ENCODE results near the gene ZNF276. TPM values are rescaled to one million over a fixed set of nuclear protein-coding genes. Genes with fewer than 3 reads are reported as not detected.
A peak's percentile ranks its signal among the peaks of the same experiment; 100 is the strongest.

ZNF276 gene
- total RNA-seq, 1 experiment from 2014 or later = 19.9 TPM

DNA sequence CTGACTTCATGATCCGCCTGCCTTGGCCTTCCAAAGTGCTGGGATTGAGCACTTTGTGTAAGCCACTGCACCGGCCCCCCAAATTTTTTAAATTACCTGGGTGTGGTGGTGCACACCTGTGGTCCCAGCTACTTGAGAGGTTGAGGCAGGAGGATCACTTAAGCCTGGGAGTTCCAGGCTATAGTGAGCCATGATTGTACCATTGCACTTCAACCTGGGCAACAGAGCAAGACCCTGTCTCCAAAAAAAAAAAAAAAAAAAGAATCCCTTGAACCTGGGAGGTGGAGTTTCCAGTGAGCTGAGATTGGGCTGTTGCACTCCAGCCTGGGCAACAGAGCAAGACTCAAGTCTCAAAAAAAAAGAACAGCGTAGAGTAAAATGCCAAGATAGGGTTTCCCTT is 15.2 kb downstream of the ZNF276 start:
- in situ Hi-C loops (cut with HindIII; ENCODE audit: low pct_unique_long_range_greater_than_20kb, low sequenced_read_pairs) (no loop called here), intact Hi-C loops (cut with micrococcal nuclease; ENCODE audit: unreplicated experiment) (no loop called here)
- ChIA-PET CTCF (no interaction called here), POLR2A (no interaction called here)
- H3K4me1 ChIP-seq (ENCODE audit: control insufficient read depth, insufficient read depth, low read length) = no peaks in the 10 kb centered on the region
- TF ChIP-seq, protein P1, sequence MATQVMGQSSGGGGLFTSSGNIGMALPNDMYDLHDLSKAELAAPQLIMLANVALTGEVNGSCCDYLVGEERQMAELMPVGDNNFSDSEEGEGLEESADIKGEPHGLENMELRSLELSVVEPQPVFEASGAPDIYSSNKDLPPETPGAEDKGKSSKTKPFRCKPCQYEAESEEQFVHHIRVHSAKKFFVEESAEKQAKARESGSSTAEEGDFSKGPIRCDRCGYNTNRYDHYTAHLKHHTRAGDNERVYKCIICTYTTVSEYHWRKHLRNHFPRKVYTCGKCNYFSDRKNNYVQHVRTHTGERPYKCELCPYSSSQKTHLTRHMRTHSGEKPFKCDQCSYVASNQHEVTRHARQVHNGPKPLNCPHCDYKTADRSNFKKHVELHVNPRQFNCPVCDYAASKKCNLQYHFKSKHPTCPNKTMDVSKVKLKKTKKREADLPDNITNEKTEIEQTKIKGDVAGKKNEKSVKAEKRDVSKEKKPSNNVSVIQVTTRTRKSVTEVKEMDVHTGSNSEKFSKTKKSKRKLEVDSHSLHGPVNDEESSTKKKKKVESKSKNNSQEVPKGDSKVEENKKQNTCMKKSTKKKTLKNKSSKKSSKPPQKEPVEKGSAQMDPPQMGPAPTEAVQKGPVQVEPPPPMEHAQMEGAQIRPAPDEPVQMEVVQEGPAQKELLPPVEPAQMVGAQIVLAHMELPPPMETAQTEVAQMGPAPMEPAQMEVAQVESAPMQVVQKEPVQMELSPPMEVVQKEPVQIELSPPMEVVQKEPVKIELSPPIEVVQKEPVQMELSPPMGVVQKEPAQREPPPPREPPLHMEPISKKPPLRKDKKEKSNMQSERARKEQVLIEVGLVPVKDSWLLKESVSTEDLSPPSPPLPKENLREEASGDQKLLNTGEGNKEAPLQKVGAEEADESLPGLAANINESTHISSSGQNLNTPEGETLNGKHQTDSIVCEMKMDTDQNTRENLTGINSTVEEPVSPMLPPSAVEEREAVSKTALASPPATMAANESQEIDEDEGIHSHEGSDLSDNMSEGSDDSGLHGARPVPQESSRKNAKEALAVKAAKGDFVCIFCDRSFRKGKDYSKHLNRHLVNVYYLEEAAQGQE (IDR thresholded peaks at IDR 0.05; ENCODE audit: insufficient read depth in 1 of 2, low read depth in 2 of 2, low read length in 1 of 2) = no peak
- TF ChIP-seq SIN3A (IDR thresholded peaks at IDR 0.05; ENCODE audit: borderline replicate concordance, insufficient read depth, low read depth, low read length) (no peak), TCF7L2 (IDR thresholded peaks at IDR 0.05; ENCODE audit: low read depth, low read length) (no peak), POLR2AphosphoS5 (IDR thresholded peaks at IDR 0.05; ENCODE audit: low read depth, low read length) (no peak)
- TF ChIP-seq, protein P2, sequence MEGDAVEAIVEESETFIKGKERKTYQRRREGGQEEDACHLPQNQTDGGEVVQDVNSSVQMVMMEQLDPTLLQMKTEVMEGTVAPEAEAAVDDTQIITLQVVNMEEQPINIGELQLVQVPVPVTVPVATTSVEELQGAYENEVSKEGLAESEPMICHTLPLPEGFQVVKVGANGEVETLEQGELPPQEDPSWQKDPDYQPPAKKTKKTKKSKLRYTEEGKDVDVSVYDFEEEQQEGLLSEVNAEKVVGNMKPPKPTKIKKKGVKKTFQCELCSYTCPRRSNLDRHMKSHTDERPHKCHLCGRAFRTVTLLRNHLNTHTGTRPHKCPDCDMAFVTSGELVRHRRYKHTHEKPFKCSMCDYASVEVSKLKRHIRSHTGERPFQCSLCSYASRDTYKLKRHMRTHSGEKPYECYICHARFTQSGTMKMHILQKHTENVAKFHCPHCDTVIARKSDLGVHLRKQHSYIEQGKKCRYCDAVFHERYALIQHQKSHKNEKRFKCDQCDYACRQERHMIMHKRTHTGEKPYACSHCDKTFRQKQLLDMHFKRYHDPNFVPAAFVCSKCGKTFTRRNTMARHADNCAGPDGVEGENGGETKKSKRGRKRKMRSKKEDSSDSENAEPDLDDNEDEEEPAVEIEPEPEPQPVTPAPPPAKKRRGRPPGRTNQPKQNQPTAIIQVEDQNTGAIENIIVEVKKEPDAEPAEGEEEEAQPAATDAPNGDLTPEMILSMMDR (IDR thresholded peaks at IDR 0.05) = no peak
- H3K27ac ChIP-seq (ENCODE audit: low read length) = no peak overlapping the region
- DNase-seq (ENCODE audit: low read depth, low spot score) (no peak), ATAC-seq (no peak)
- no TSS peak for BruUV-seq (replicated peaks)
- no peak overlapping the region for H3K4me3 ChIP-seq (ENCODE audit: low read depth in 2 of 2, low read length in 2 of 2)
- H3K27me3 ChIP-seq (ENCODE audit: control insufficient read depth, insufficient read depth, low read length) = no peaks in the 10 kb centered on the region
- H3K36me3 ChIP-seq (ENCODE audit: control insufficient read depth, insufficient read depth, low read length) = peaks cover 2% of the 10 kb centered on the region; the same call in 1 of the 2 replicates
- no peaks in the 10 kb centered on the region for H3K9me3 ChIP-seq (ENCODE audit: control insufficient read depth, insufficient read depth, low read depth, low read length)

DNA sequence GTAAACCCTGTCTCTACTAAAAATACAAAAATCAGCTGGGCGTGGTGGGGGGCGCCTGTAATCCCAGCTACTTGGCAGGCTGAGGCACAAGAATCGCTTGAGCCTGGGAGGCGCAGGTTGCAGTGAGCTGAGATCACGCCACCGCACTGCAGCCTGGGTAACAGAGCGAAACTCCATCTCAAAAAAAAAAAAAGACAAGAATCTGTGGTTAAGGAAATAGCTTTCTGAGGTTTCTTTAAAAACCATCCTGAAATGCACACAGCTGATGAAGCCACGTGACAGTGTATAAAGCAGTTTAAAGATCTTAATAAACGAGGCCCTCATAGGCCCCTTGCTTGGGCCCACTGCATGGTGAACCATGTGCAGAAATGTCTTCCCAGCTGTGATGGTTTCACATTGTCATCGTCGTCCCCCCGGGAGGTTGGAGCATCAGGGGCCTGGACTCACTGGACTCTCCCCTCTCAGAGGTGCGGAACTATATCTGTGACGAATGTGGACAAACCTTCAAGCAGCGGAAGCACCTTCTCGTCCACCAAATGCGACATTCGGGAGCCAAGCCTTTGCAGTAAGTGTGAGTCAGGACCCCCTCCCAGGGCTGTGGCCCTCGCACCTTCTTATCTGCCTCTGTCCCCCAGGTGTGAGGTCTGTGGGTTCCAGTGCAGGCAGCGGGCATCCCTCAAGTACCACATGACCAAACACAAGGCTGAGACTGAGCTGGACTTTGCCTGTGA is 16.2 kb downstream of the ZNF276 start:
- intact Hi-C loops (cut with micrococcal nuclease; ENCODE audit: unreplicated experiment) = no loop called here
- Histone ChIP-seq H3K27ac (ENCODE audit: low read length) (no peak overlapping the region), H3K4me1 (ENCODE audit: control insufficient read depth, insufficient read depth, low read length) (no peaks in the 10 kb centered on the region), H3K4me3 (ENCODE audit: low read depth in 2 of 2, low read length in 2 of 2) (no peak overlapping the region), H3K9me3 (ENCODE audit: control insufficient read depth, insufficient read depth, low read depth, low read length) (no peaks in the 10 kb centered on the region), H3K36me3 (ENCODE audit: control insufficient read depth, insufficient read depth, low read length) (peaks cover 2% of the 10 kb centered on the region; the same call in 1 of the 2 replicates), H3K27me3 (ENCODE audit: control insufficient read depth, insufficient read depth, low read length) (no peaks in the 10 kb centered on the region)
- BruUV-seq (replicated peaks) = no TSS peak
- CTCF ChIA-PET = no interaction called here
- in situ Hi-C loops (cut with HindIII; ENCODE audit: low pct_unique_long_range_greater_than_20kb, low sequenced_read_pairs) = no loop called here
- no peak for DNase-seq (ENCODE audit: low read depth, low spot score)
- ATAC-seq = no peak
- TF ChIP-seq TCF7L2 (IDR thresholded peaks at IDR 0.05; ENCODE audit: low read depth, low read length) (no peak), SIN3A (IDR thresholded peaks at IDR 0.05; ENCODE audit: borderline replicate concordance, insufficient read depth, low read depth, low read length) (no peak), POLR2AphosphoS5 (IDR thresholded peaks at IDR 0.05; ENCODE audit: low read depth, low read length) (peak; percentile 43)
- POLR2A ChIA-PET = no interaction called here

DNA sequence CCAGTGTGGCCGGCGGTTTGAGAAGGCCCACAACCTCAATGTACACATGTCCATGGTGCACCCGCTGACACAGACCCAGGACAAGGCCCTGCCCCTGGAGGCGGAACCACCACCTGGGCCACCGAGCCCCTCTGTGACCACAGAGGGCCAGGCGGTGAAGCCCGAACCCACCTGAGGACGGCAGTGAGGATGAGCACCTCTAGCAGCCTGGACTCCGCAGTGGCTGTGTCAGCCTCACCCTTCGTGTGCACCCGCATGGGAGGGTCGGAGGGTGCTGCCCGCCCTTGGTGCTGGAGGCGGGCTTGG is 16.7 kb downstream of the ZNF276 start:
- Histone ChIP-seq H3K27ac (ENCODE audit: low read length) (no peak overlapping the region), H3K9me3 (ENCODE audit: control insufficient read depth, insufficient read depth, low read depth, low read length) (no peaks in the 10 kb centered on the region), H3K4me1 (ENCODE audit: control insufficient read depth, insufficient read depth, low read length) (no peaks in the 10 kb centered on the region), H3K4me3 (ENCODE audit: low read depth in 2 of 2, low read length in 2 of 2) (no peak overlapping the region), H3K36me3 (ENCODE audit: control insufficient read depth, insufficient read depth, low read length) (peaks cover 2% of the 10 kb centered on the region; the same call in 1 of the 2 replicates), H3K27me3 (ENCODE audit: control insufficient read depth, insufficient read depth, low read length) (no peaks in the 10 kb centered on the region)
- in situ Hi-C loops (cut with HindIII; ENCODE audit: low pct_unique_long_range_greater_than_20kb, low sequenced_read_pairs) = no loop called here
- intact Hi-C loops (cut with micrococcal nuclease; ENCODE audit: unreplicated experiment) = no loop called here
- DNase-seq (ENCODE audit: low read depth, low spot score) (no peak), ATAC-seq (peak; percentile 17; the same call in 1 of the 2 replicates)
- BruUV-seq (replicated peaks) = no TSS peak
- TF ChIP-seq TCF7L2 (IDR thresholded peaks at IDR 0.05; ENCODE audit: low read depth, low read length) = no peak
- no peak; the same call in 1 of the 2 replicates for TF ChIP-seq POLR2AphosphoS5 (IDR thresholded peaks at IDR 0.05; ENCODE audit: low read depth, low read length)
- no peak for TF ChIP-seq SIN3A (IDR thresholded peaks at IDR 0.05; ENCODE audit: borderline replicate concordance, insufficient read depth, low read depth, low read length)
- TF ChIP-seq, protein P2 (IDR thresholded peaks at IDR 0.05) = no peak
- TF ChIP-seq, protein P1 (IDR thresholded peaks at IDR 0.05; ENCODE audit: insufficient read depth in 1 of 2, low read depth in 2 of 2, low read length in 1 of 2) = no peak
- CTCF ChIA-PET = no interaction called here
- POLR2A ChIA-PET = no interaction called here

Measured in Panc1 (cell line).